Posterior cingulate gyrus (tissue), 11 donors: ENCODE results near the gene OR6B3.
A peak's percentile ranks its signal among the peaks of the same experiment; 100 is the strongest.

Experiments
- DNase-seq, 10 donors: peaks; one replicate each; pipeline versions ENCODE4 v3.0.0 to v3.0.0-alpha.2; 2020 to 2021; ENCODE audit warnings: mixed read lengths in 3 of 10
- intact Hi-C: fragments of 100-400 bp; cut with DNase I; formaldehyde crosslinking; loops from one replicate; pipeline ENCODE4 v1.15.1; 2023

OR6B3 gene

DNA sequence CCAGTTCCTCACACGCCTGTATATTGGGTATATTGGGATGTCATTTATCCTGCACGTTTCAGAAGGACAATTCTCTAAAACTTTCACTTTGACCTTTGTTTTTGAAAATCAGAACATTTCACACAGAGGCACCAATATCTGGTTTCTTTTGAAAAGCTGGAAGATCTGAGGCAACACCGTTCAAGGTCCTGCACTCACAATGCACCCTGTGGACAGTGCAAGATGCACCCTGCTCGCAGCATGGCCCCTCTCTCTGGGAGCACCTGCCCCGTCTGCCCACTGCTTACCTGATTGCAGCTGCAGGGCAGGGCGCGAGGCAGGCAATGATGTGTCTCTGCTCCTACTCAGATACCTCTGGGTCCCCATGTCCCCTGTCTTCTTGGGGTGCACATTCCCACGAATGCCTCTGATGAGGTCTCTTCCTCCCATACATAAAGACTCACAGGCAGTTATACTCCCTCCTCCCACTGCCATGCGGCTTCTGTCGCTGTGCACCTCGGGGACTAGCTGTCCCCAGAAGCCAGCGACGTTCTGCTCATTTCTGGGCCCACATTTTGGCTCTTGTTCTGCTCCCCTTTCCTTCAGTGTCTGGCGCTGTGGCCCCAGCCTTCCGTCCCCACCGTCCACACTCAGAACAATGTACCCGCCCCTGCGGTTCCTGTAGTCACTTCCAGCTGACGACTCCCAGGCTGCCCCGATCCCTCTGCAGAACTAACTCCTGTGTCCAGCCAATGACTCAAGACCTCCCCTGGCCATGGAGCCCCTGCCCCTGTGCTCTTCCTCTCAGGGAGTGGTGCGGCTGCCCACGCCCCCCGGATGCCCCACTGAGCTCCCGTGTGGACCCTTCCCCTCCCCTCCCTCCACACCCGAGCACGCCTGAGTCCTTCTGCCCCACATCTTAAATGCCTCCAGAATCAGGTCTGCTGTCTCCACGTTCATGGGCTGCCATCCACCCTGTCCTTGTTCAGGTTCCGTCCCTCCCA, at the start of gene OR6B3:
OR6B3 (minus strand) TSS at position 349 of the 983 bp plus-strand sequence.
- DNase-seq = peak in 1 of 10 donors; percentile 79
- intact Hi-C loops = no loop called here

GRCh38 chr2:240098349-240098748, 45.0 kb upstream of the OR6B3 start:
- intact Hi-C loops = no loop called here
- DNase-seq = no peak

DNA sequence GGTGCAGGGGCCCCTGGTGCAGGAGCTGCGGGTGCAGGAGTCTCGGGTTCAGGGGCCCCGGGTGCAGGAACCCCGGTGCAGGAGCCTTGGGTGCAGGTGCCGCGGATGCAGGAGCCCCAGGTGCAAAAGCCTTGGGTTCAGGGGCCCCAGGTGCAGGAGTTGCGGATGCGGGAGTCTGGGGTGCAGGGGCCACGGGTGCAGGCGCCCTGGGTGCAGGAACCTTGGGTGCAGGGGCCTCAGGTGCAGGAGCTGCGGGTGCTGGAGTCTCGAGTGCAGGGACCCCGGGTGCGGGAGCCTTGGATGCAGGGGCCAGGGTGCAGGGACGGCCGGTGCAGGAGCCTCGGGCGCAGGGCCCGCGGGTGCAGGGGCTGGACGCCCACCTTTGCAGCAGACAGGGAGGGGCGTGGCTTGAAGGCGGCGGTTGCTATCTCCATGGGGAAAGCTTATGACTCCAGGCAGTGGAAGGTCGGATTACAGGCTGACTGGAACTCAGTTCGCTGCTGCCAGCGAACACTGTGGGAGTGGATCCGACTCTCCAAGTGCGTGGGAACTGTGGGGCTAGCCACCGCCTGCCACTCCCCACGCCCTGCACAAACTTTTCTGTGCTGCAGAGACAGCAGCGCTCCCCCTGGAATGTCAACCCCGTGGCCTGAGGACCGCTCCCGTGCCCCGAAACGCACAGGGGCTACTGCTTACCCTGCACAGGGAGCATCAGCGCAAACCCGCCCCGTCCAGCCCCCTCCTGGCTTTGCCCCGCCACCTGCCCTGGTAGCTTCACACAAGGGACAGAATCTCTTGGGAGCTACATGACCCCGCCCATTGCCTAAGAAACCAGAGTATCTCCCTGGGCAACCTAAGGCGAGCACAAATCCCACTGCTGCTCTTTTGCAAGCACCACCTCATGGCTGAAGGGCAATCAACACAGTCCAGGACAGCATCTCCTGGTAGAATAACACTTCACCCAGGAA, 42.5 kb upstream of the OR6B3 start:
- DNase-seq = peak in 1 of 10 donors; percentile 78
- intact Hi-C loops = no loop called here

DNA sequence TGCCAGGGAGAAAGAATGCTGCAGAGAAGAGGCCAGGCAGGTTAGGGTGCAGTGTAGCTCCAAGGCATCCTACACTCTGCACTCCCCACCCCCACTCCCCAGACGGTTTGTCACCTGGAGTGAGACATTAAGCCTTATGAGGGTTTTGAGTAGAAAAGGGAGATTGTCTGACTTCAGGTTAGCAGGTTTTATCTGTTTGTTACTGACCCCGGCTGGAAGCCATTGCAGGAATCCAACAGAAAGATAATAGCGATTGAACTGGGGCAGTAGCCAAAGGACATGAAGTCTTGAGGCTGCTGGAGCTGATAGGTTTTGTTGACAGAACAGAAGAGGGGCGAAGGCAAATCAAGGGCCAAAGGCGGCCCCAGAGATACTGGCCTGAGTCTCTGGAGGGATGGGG, 36.0 kb upstream of the OR6B3 start:
- intact Hi-C loops = no loop called here
- DNase-seq = no peak

GRCh38 chr2:240086563-240086962, 33.2 kb upstream of the OR6B3 start:
- intact Hi-C loops = no loop called here
- no peak for DNase-seq

DNA sequence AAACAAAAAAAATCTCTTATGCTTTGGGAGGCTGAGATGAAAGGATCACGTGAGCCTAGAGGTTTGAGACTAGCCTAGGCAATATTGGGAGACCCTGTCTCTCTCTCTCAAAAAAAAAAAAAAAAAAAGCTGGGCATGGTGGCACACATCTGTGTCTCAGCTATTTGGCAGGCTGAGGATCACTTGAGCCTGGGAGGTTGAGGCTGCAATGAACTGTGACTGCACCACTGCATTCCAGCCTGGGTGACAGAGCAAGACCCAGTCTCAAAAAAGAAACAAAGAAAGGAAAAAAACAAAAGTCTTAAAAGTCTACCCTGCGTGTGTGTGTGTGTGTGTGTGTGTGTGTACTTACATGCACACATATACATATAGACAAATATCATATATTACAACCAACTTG, 25.3 kb upstream of the OR6B3 start:
- intact Hi-C loops = no loop called here
- DNase-seq = no peak

GRCh38 chr2:240077442-240077841, 24.1 kb upstream of the OR6B3 start:
- DNase-seq = no peak
- intact Hi-C loops = no loop called here

- intact Hi-C loops = no loop called here
- no peak for DNase-seq
Measured at GRCh38 chr2:240074545-240074944, 21.2 kb upstream of the OR6B3 start.

- no peak for DNase-seq
- intact Hi-C loops = no loop called here
Measured at GRCh38 chr2:240070907-240071306, 17.6 kb upstream of the OR6B3 start.

- intact Hi-C loops = no loop called here
- DNase-seq = no peak
Measured at GRCh38 chr2:240069829-240070228, 16.5 kb upstream of the OR6B3 start.

DNA sequence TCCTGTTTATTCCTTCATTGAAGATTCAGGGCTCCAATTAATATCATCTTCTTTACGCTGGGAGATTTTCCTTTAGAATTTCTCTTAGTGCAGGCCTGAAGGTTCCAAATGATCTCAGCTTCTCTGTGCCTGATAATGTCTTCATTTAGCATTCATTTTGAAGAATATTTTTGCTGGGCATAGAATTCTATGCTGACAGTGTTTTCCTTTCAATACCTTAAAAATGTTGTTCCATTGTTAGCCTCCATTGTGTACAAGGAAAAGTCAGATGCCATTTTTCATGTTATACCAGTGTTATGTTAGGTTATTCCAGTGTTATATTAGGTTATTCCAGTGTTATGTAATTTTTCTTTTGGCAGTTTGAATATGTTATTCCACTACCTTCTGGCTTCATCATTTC, 14.9 kb upstream of the OR6B3 start:
- intact Hi-C loops = no loop called here
- DNase-seq = no peak

GRCh38 chr2:240066489-240066888, 13.2 kb upstream of the OR6B3 start:
- DNase-seq = no peak
- intact Hi-C loops = no loop called here

DNA sequence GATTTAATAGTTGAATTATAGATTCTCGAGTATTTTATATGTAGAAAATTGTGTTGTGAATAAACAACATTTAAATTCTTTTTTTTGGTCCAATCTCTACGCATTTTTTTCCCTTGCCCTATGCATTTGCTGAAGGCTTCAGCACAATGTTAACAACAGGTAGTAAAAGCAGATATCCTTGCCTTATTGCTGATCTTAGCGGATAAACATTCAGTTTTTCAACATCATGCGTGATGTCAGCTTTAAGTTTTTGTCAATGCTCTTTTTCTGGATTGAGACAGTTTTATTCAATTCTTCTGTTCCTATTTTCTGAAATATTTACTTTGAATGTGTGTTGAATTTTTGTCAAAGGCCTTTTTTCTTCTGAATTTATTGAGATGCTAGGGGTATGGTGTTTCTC, 11.6 kb upstream of the OR6B3 start:
- intact Hi-C loops = no loop called here
- DNase-seq = no peak

GRCh38 chr2:240060977-240061591, 7.8 kb upstream of the OR6B3 start:
- intact Hi-C loops = loop anchor here (1.0 kb wide), 1 partner anchor 82 kb away; no protein-coding TSS in a partner anchor
- DNase-seq = peak in 3 of 10 donors; percentile 32 to 61 (median 34)

GRCh38 chr2:240056678-240057077, 3.4 kb upstream of the OR6B3 start:
- intact Hi-C loops = no loop called here
- peak in 2 of 10 donors; percentile 52 to 74 for DNase-seq

DNA sequence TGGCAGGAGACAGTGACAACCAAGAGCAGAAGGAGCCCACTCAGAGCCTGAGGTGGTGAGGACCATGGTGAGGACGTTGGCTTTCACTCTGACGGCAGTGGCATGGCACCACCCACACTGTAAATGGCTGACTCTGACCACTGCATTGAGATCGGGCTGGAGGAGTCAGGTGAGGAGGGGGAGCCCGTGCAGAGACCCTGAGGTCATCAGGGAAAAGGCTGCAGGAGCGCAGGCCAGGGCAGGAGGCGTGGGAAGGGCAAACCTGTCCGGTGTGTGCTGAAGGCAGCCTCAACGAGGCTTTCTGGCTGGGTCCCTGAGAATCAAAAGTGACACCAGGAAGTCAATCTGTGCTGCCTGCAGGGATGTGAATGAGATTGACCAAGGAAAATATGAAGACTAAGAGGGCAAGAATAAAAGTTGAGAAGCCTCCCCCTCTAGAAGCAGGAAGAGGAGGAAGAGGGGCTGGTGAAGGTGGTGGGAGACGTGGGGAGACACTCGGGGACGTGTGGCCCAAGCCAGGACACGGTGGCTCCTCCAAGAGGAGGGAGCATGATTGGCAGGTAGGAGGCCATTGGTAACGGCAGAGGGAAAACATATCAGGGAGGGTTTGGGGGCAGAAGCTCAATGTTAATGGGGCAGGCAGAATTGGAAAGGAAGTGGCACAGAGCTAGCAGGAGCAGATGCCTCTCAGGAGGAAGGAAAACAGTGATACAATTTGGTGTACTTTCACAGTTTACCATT, 2.0 kb upstream of the OR6B3 start:
- no peak for DNase-seq
- intact Hi-C loops = no loop called here

GRCh38 chr2:240052524-240052923, 797 bp downstream of the OR6B3 start:
- intact Hi-C loops = no loop called here

GRCh38 chr2:240051697-240052096, 1.6 kb downstream of the OR6B3 start:
- intact Hi-C loops = no loop called here
- DNase-seq = no peak

More at GRCh38 chr2:240052524-240052923, 797 bp downstream of the OR6B3 start:
- peak in 2 of 10 donors; percentile 49 to 69 for DNase-seq

- no peak for DNase-seq
- intact Hi-C loops = no loop called here
Measured at GRCh38 chr2:240050278-240050677, 3.0 kb downstream of the OR6B3 start.

GRCh38 chr2:240048237-240048636, 5.1 kb downstream of the OR6B3 start:
- DNase-seq = peak in 1 of 10 donors; percentile 57
- intact Hi-C loops = no loop called here
